BJ (cell line): Measurements from ENCODE around the gene FYTTD1. TPM values are rescaled to one million over a fixed set of nuclear protein-coding genes. Genes with fewer than 3 reads are reported as not detected.
"Not testable (repeated sequence)": the region's sequence is repeated elsewhere in the genome, so short reads cannot be mapped to it uniquely, and the experiment has no call there.

Experiments
- CTCF ChIA-PET: fragments of 350-600 bp; formaldehyde crosslinking; extraction: SDS; loops from one replicate; lab custom pipeline; 2021; ENCODE audit warnings: antibody characterized with exemption, inconsistent platforms; lab: Yijun Ruan, JAX
- POLR2A ChIA-PET: fragments of 300-600 bp; sonication (Branson Sonifier 250); formaldehyde crosslinking; extraction: SDS; loops from one replicate; lab custom pipeline; 2021; ENCODE audit warnings: antibody characterized with exemption; lab: Charles Lee
- DNase-seq: peaks from one replicate; pipeline ENCODE4 v3.0.0-alpha.2; 2011; ENCODE audit warnings: low read depth
- H3K27me3 ChIP-seq: 2 replicates; pipeline ENCODE4 v1.6.0; 2011; ENCODE audit warnings: low read length; ENCODE audit not compliant: control insufficient read depth, insufficient read depth
- H3K36me3 ChIP-seq: 2 replicates; pipeline ENCODE4 v1.5.1; 2011; ENCODE audit warnings: low read length; ENCODE audit not compliant: control insufficient read depth, insufficient read depth
- H3K4me3 ChIP-seq: 2 replicates; pipeline ENCODE4 v1.5.1; 2011; ENCODE audit warnings: low read depth, mild to moderate bottlenecking, control low read depth, low read length
- CTCF ChIP-seq: IDR thresholded peaks from 2 replicates; pipeline ENCODE4 v1.5.1; 2011; ENCODE audit warnings: low read depth, mild to moderate bottlenecking, control low read depth, inconsistent platforms, low read length, moderate library complexity; ENCODE audit not compliant: insufficient read depth
- polyA minus RNA-seq: library from RNA; depleted of rRNA, polyadenylated mRNA; stranded (reverse); fragments of >200 nt; gene quantifications from 2 replicates; pipeline ENCODE4 v1.2.3, GENCODE V29; 2011; rRNA and poly(A)+ RNA removed
- polyA plus RNA-seq: library from polyadenylated mRNA; depleted of rRNA; stranded (reverse); fragments of >200 nt; gene quantifications from 2 replicates; pipeline ENCODE4 v1.2.3, GENCODE V29; 2011; rRNA removed

The FYTTD1 gene
- polyA plus RNA-seq (37.2 and 61.6 TPM in 2 replicates), polyA minus RNA-seq (11.7 and 11.8 TPM in 2 replicates)

GRCh38 chr3:197749601-197750395 lies at the start of gene FYTTD1:
Gene FYTTD1, plus strand, starts transcription at chr3:197749883. Its CDS starts 89 bp downstream, at chr3:197749972.
- H3K36me3 ChIP-seq: no peaks in the 10 kb centered on the region
- H3K4me3 ChIP-seq: peak within 1 kb of the TSS; percentile 85
- CTCF ChIA-PET: interaction anchor here (0.9 kb wide), 1 partner anchor 34 kb away, joined by 3 read pairs; no protein-coding TSS in a partner anchor
- peak; percentile 48 for TF ChIP-seq CTCF
- POLR2A ChIA-PET: interaction anchor here (0.6 kb wide), 2 partner anchors 153 to 196 kb away, joined by 5 to 20 read pairs; no protein-coding TSS in a partner anchor
- no peaks in the 10 kb centered on the region for H3K27me3 ChIP-seq
- no peak for DNase-seq

- TF ChIP-seq CTCF: no peak
- POLR2A ChIA-PET: no interaction called here
- CTCF ChIA-PET: interaction anchor here (1.6 kb wide), 2 partner anchors 8 to 11 kb away, joined by 3 to 4 read pairs; no protein-coding TSS in a partner anchor
- H3K4me3 ChIP-seq: no peak overlapping the region
- DNase-seq: no peak
- H3K36me3 ChIP-seq: peaks cover 12% of the 10 kb centered on the region
- no peaks in the 10 kb centered on the region for H3K27me3 ChIP-seq
Measured at GRCh38 chr3:197700095-197700494, 49.6 kb upstream of the FYTTD1 start.

GRCh38 chr3:197701841-197702240 lies 47.8 kb upstream of the FYTTD1 start:
- TF ChIP-seq CTCF: no peak
- ChIA-PET POLR2A (no interaction called here), CTCF (no interaction called here)
- Histone ChIP-seq H3K36me3 (peaks cover 9% of the 10 kb centered on the region), H3K4me3 (no peak overlapping the region), H3K27me3 (no peaks in the 10 kb centered on the region)
- no peak for DNase-seq

GRCh38 chr3:197706658-197707057 lies 43.0 kb upstream of the FYTTD1 start:
- H3K27me3 ChIP-seq: no peaks in the 10 kb centered on the region
- peaks cover 8% of the 10 kb centered on the region for H3K36me3 ChIP-seq
- ChIA-PET POLR2A (no interaction called here), CTCF (no interaction called here)
- H3K4me3 ChIP-seq: no peak overlapping the region
- no peak for DNase-seq
- TF ChIP-seq CTCF: no peak

- POLR2A ChIA-PET: no interaction called here
- CTCF ChIA-PET: no interaction called here
- no peak for DNase-seq
- no peak for TF ChIP-seq CTCF
- peaks cover 3% of the 10 kb centered on the region; the same call in 1 of the 2 replicates for H3K36me3 ChIP-seq
- H3K4me3 ChIP-seq: no peak overlapping the region
- no peaks in the 10 kb centered on the region for H3K27me3 ChIP-seq
Measured at GRCh38 chr3:197709135-197709534, 40.5 kb upstream of the FYTTD1 start.

- H3K27me3 ChIP-seq, H3K4me3 ChIP-seq, POLR2A ChIA-PET, DNase-seq, H3K36me3 ChIP-seq: not testable (repeated sequence)
- CTCF ChIA-PET: interaction anchor here (0.8 to 1.6 kb wide), 2 partner anchors 11 kb away, joined by 3 read pairs; no protein-coding TSS in a partner anchor
Measured at GRCh38 chr3:197710965-197711364, 38.7 kb upstream of the FYTTD1 start.
